H9 (cell line): ENCODE results near the gene ISCA1. TPM values are rescaled to one million over a fixed set of nuclear protein-coding genes. Genes with fewer than 3 reads are reported as not detected.

Experiments used
- DNase-seq: peaks from one replicate; pipeline ENCODE4 v3.0.0-alpha.2; 2017
- H2AFZ ChIP-seq: one replicate; pipeline ENCODE4 v1.6.1; 2013; ENCODE audit warnings: mild to moderate bottlenecking, low read length, control low read depth, moderate library complexity
- H2AK5ac ChIP-seq: 2 replicates; pipeline ENCODE4 v1.6.1; 2013; ENCODE audit warnings: low read length, control low read depth, mixed read lengths; ENCODE audit not compliant: insufficient read length
- H2BK120ac ChIP-seq: one replicate; pipeline ENCODE4 v1.6.1; 2013; ENCODE audit warnings: low read depth, mild to moderate bottlenecking, low read length, control low read depth, inconsistent platforms; ENCODE audit not compliant: poor library complexity, severe bottlenecking
- H2BK12ac ChIP-seq: 2 replicates; pipeline ENCODE4 v1.6.1; 2013; ENCODE audit warnings: low read length, control low read depth, mixed read lengths, low read depth; ENCODE audit not compliant: insufficient read length
- H2BK15ac ChIP-seq: 2 replicates; pipeline ENCODE4 v1.6.1; 2013; ENCODE audit warnings: low read depth, low read length, control low read depth
- H2BK20ac ChIP-seq: one replicate; pipeline ENCODE4 v1.6.1; 2013; ENCODE audit warnings: low read depth, mild to moderate bottlenecking, low read length, control low read depth, inconsistent platforms; ENCODE audit not compliant: poor library complexity, severe bottlenecking
- H2BK5ac ChIP-seq: 2 replicates; pipeline ENCODE4 v1.6.1; 2013; ENCODE audit warnings: low read length, control low read depth, mixed read lengths; ENCODE audit not compliant: insufficient read length
- H3K14ac ChIP-seq: 2 replicates; pipeline ENCODE4 v1.6.1; 2013; ENCODE audit warnings: low read length, control low read depth; ENCODE audit not compliant: insufficient read depth
- H3K18ac ChIP-seq: 2 replicates; pipeline ENCODE4 v1.6.1; 2013; ENCODE audit warnings: low read depth, mild to moderate bottlenecking, mixed read lengths, low read length, control low read depth; ENCODE audit not compliant: insufficient read length
- H3K23ac ChIP-seq: 2 replicates; pipeline ENCODE4 v1.6.1; 2013; ENCODE audit warnings: low read length, control low read depth, mixed read lengths, low read depth; ENCODE audit not compliant: insufficient read length
- H3K23me2 ChIP-seq: 2 replicates; pipeline ENCODE4 v1.6.1; 2013; ENCODE audit warnings: low read depth, mild to moderate bottlenecking, mixed read lengths, low read length, control low read depth; ENCODE audit not compliant: insufficient read length, poor library complexity, severe bottlenecking
- H3K27ac ChIP-seq: 2 replicates; pipeline ENCODE4 v1.5.1; 2013; ENCODE audit warnings: low read length, control low read depth, mixed read lengths, low read depth; ENCODE audit not compliant: insufficient read length
- H3K27me3 ChIP-seq: 2 replicates; pipeline ENCODE4 v1.6.1; 2013; ENCODE audit warnings: low read length, control low read depth, inconsistent platforms; ENCODE audit not compliant: insufficient read depth
- H3K4ac ChIP-seq: 2 replicates; pipeline ENCODE4 v1.6.1; 2013; ENCODE audit warnings: low read depth, mild to moderate bottlenecking, control low read depth, inconsistent platforms, low read length, moderate library complexity
- H3K4me1 ChIP-seq: 2 replicates; pipeline ENCODE4 v1.6.1; 2013; ENCODE audit warnings: low read length, control low read depth, inconsistent platforms; ENCODE audit not compliant: insufficient read depth
- H3K4me2 ChIP-seq: 2 replicates; pipeline ENCODE4 v1.6.1; 2013; ENCODE audit warnings: low read length, control low read depth, mixed read lengths; ENCODE audit not compliant: insufficient read length, insufficient read depth
- H3K56ac ChIP-seq: 2 replicates; pipeline ENCODE4 v1.6.1; 2013; ENCODE audit warnings: low read depth, mild to moderate bottlenecking, mixed read lengths, low read length, control low read depth; ENCODE audit not compliant: insufficient read length
- H3K79me1 ChIP-seq: 2 replicates; pipeline ENCODE4 v1.6.1; 2013; ENCODE audit warnings: low read depth, mild to moderate bottlenecking, moderate library complexity, low read length, control low read depth, inconsistent platforms; ENCODE audit not compliant: insufficient read depth, poor library complexity, severe bottlenecking
- H3K79me2 ChIP-seq: 2 replicates; pipeline ENCODE4 v1.6.1; 2013; ENCODE audit warnings: low read length, control low read depth, inconsistent platforms; ENCODE audit not compliant: insufficient read depth
- H3K9ac ChIP-seq: 2 replicates; pipeline ENCODE4 v1.6.1; 2013; ENCODE audit warnings: low read length, control low read depth, mixed read lengths; ENCODE audit not compliant: insufficient read length; ENCODE audit errors: extremely low read depth
- H3K9me3 ChIP-seq: one replicate; pipeline ENCODE4 v1.6.1; 2013; ENCODE audit warnings: low read depth, low read length, inconsistent platforms; ENCODE audit not compliant: control insufficient read depth
- H3T11ph ChIP-seq: one replicate; pipeline ENCODE4 v1.6.1; 2013; ENCODE audit warnings: mild to moderate bottlenecking, low read length, control low read depth, inconsistent platforms
- H4K20me1 ChIP-seq: one replicate; pipeline ENCODE4 v1.6.1; 2013; ENCODE audit not compliant: control insufficient read depth, insufficient read length, insufficient read depth
- H4K5ac ChIP-seq: 2 replicates; pipeline ENCODE4 v1.6.1; 2013; ENCODE audit warnings: low read depth, mild to moderate bottlenecking, mixed read lengths, low read length, control low read depth; ENCODE audit not compliant: insufficient read length
- H4K8ac ChIP-seq: replicated peaks from 2 replicates; pipeline ENCODE4 v1.6.1; 2013; ENCODE audit warnings: low read length, control low read depth, mixed read lengths, low read depth; ENCODE audit not compliant: insufficient read length
- H4K91ac ChIP-seq: 2 replicates; pipeline ENCODE4 v1.6.1; 2013; ENCODE audit warnings: low read depth, mild to moderate bottlenecking, moderate library complexity, mixed read lengths, low read length, control low read depth; ENCODE audit not compliant: insufficient read length
- H3K27ac Mint-ChIP-seq, 3 experiments: 2 replicates in 2 of 3; 3 replicates in 1 of 3; pipeline ENCODE4 v1.8.0; 2020 to 2021; ENCODE audit warnings: mixed read lengths in 3 of 3, mild to moderate bottlenecking in 1 of 3, moderate library complexity in 1 of 3
- H3K27me3 Mint-ChIP-seq: 2 replicates; pipeline ENCODE4 v1.8.0; 2021; ENCODE audit warnings: low read depth, mild to moderate bottlenecking, moderate library complexity, mixed read lengths
- H3K36me3 Mint-ChIP-seq, 3 experiments: 2 replicates in 2 of 3; 3 replicates in 1 of 3; pipeline ENCODE4 v1.8.0; 2020 to 2021; ENCODE audit warnings: low read depth in 3 of 3, mixed read lengths in 3 of 3; ENCODE audit not compliant: insufficient read depth in 1 of 3
- H3K4me1 Mint-ChIP-seq, 2 experiments: 2 replicates each; pipeline ENCODE4 v1.8.0; 2020; ENCODE audit warnings: mixed read lengths in 2 of 2
- H3K4me3 Mint-ChIP-seq, 2 experiments: 2 replicates in 1 of 2; 3 replicates in 1 of 2; pipeline ENCODE4 v1.8.0; 2020 to 2021; ENCODE audit warnings: mild to moderate bottlenecking in 2 of 2, mixed read lengths in 2 of 2, moderate library complexity in 1 of 2
- H3K9me3 Mint-ChIP-seq, 2 experiments: 2 replicates in 1 of 2; 3 replicates in 1 of 2; pipeline ENCODE4 v1.8.0; 2020; ENCODE audit warnings: mild to moderate bottlenecking in 2 of 2, mixed read lengths in 2 of 2, moderate library complexity in 1 of 2
- WGBS: extraction: QIAGEN DNeasy Blood & Tissue Kit; methylation state at CpG from one replicate; pipeline ENCODE4 v1.1.7; 2013; ENCODE audit warnings: missing lambda C conversion rate, low lambda C conversion rate, mixed read lengths; ENCODE audit not compliant: insufficient read length; ENCODE audit errors: extremely low coverage; 5-methylcytosine and 5-hydroxymethylcytosine counted together
- total RNA-seq: library from RNA; stranded (reverse); gene quantifications from 2 replicates; pipeline ENCODE4 v1.2.1, GENCODE V29; 2021
- TF ChIP-seq, protein P1 (sequence below): fragments of 200-600 bp; sonication (generic); conservative IDR thresholded peaks from 3 replicates; pipeline ENCODE4 v1.8.0; 2021; ENCODE audit warnings: antibody characterized with exemption, mild to moderate bottlenecking

The ISCA1 gene
- total RNA-seq, 1 experiment from 2014 or later = 33.3 TPM

DNA sequence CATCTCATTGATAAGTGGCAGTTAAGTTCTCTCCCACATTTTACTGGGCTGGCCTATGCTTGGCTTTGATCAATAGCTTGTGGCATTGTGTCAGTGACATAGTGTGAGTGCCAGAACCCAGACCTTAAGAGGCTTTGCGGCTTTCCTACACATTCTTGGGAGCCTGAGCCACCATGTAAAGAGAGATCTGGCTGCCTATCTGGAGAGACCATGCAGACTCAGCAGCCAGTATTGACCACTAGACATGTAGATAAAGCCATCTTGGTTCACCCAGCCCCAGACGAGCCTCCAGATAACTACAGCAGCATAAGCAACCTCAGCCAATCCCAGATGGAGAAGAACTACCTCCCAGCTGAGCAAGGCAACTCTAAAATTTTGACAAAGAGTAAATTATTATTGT lies 51.5 kb downstream of the ISCA1 start:
- H4K5ac ChIP-seq = no peak overlapping the region
- no peak overlapping the region for H2BK12ac ChIP-seq
- Mint-ChIP-seq H3K4me3 (no peak overlapping the region), H3K9me3 (no peaks in the 10 kb centered on the region), H3K27ac (no peak overlapping the region), H3K36me3 (no peaks in the 10 kb centered on the region), H3K27me3 (0 out of 2 replicates have a peak, but pooled peaks cover 1% of the 10 kb centered on the region), H3K4me1 (no peaks in the 10 kb centered on the region)
- no peaks in the 10 kb centered on the region for H3K79me1 ChIP-seq
- no peak overlapping the region for H2AK5ac ChIP-seq
- no peak overlapping the region for H2BK20ac ChIP-seq
- H3K79me2 ChIP-seq = no peaks in the 10 kb centered on the region
- H2BK5ac ChIP-seq = no peak overlapping the region
- H3K23me2 ChIP-seq = no peaks in the 10 kb centered on the region
- no peak overlapping the region for H2BK120ac ChIP-seq
- no peak overlapping the region for H3K18ac ChIP-seq
- H4K8ac ChIP-seq = no peak overlapping the region
- no peak overlapping the region for H3K27ac ChIP-seq
- TF ChIP-seq, protein P1, sequence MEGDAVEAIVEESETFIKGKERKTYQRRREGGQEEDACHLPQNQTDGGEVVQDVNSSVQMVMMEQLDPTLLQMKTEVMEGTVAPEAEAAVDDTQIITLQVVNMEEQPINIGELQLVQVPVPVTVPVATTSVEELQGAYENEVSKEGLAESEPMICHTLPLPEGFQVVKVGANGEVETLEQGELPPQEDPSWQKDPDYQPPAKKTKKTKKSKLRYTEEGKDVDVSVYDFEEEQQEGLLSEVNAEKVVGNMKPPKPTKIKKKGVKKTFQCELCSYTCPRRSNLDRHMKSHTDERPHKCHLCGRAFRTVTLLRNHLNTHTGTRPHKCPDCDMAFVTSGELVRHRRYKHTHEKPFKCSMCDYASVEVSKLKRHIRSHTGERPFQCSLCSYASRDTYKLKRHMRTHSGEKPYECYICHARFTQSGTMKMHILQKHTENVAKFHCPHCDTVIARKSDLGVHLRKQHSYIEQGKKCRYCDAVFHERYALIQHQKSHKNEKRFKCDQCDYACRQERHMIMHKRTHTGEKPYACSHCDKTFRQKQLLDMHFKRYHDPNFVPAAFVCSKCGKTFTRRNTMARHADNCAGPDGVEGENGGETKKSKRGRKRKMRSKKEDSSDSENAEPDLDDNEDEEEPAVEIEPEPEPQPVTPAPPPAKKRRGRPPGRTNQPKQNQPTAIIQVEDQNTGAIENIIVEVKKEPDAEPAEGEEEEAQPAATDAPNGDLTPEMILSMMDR = no peak
- H3K23ac ChIP-seq = no peak overlapping the region
- no CpG with 5 or more reads among the region's 2 CpGs for WGBS
- no peak overlapping the region for H3K9ac ChIP-seq
- no peak overlapping the region for H3T11ph ChIP-seq
- DNase-seq = no peak
- H3K4me1 ChIP-seq = no peaks in the 10 kb centered on the region
- H2BK15ac ChIP-seq = no peak overlapping the region
- no peaks in the 10 kb centered on the region for H4K20me1 ChIP-seq
- no peak overlapping the region for H3K14ac ChIP-seq
- H3K56ac ChIP-seq = no peak overlapping the region
- no peak overlapping the region for H3K4me2 ChIP-seq
- no peak overlapping the region for H4K91ac ChIP-seq
- no peak overlapping the region for H3K4ac ChIP-seq
- no peak overlapping the region for H2AFZ ChIP-seq
- no peaks in the 10 kb centered on the region for H3K9me3 ChIP-seq
- H3K27me3 ChIP-seq = no peaks in the 10 kb centered on the region
